DND-41 (cell line): ENCODE data around the gene FBXL14.

Source experiments
- ATAC-seq: fragments of 200-7000 bp; cut with Tn5 transposase; 3 replicates; pipeline ENCODE4 v1.9.1; 2021; ENCODE audit warnings: low read depth; ENCODE audit not compliant: insufficient read depth
- DNase-seq: peaks from one replicate; pipeline ENCODE4 v3.0.0-alpha.2; 2020
- H2AFZ ChIP-seq: 2 replicates; pipeline ENCODE4 v1.6.0; 2012; ENCODE audit warnings: low read depth, low read length
- H3K27ac ChIP-seq: 2 replicates; pipeline ENCODE4 v1.5.1; 2012; ENCODE audit warnings: low read length, inconsistent platforms
- H3K27me3 ChIP-seq: fragments of 200-600 bp; sonication (generic); 2 replicates; pipeline ENCODE4 v1.6.0; 2012; ENCODE audit warnings: low read length, mild to moderate bottlenecking, inconsistent platforms; ENCODE audit not compliant: insufficient read depth, poor library complexity
- H3K36me3 ChIP-seq: 2 replicates; pipeline ENCODE4 v1.5.1; 2012; ENCODE audit warnings: low read length, inconsistent platforms; ENCODE audit not compliant: insufficient read depth
- H3K4me1 ChIP-seq: 2 replicates; pipeline ENCODE4 v1.5.1; 2012; ENCODE audit warnings: mild to moderate bottlenecking, low read length; ENCODE audit not compliant: insufficient read depth
- H3K4me2 ChIP-seq: 2 replicates; pipeline ENCODE4 v1.6.0; 2012; ENCODE audit warnings: mild to moderate bottlenecking, moderate library complexity, low read length, inconsistent platforms; ENCODE audit not compliant: insufficient read depth
- H3K4me3 ChIP-seq, 2 experiments: fragments of 200-600 bp in 1 of 2; shearing (Covaris generic) in 1 of 2; 2 replicates each; pipeline ENCODE4 v1.5.1; 2012 to 2016; ENCODE audit warnings: inconsistent platforms in 2 of 2, low read length in 2 of 2, mild to moderate bottlenecking in 2 of 2, low read depth in 1 of 2, moderate library complexity in 1 of 2
- H3K79me2 ChIP-seq: 2 replicates; pipeline ENCODE4 v1.6.0; 2012; ENCODE audit warnings: low read length, inconsistent platforms; ENCODE audit not compliant: insufficient read depth
- H3K9ac ChIP-seq: 2 replicates; pipeline ENCODE4 v1.6.0; 2012; ENCODE audit warnings: low read depth, mild to moderate bottlenecking, inconsistent platforms, low read length, moderate library complexity
- H3K9me3 ChIP-seq: 2 replicates; pipeline ENCODE4 v1.5.1; 2012; ENCODE audit warnings: low read length, moderate library complexity, mild to moderate bottlenecking, inconsistent platforms; ENCODE audit not compliant: insufficient read depth, severe bottlenecking
- H4K20me1 ChIP-seq: 2 replicates; pipeline ENCODE4 v1.6.0; 2012; ENCODE audit warnings: low read length; ENCODE audit not compliant: insufficient read depth
- EZH2 ChIP-seq: IDR thresholded peaks from 3 replicates; pipeline ENCODE4 v1.6.1; 2012; ENCODE audit warnings: borderline replicate concordance, low read depth, mild to moderate bottlenecking, moderate library complexity, low read length, inconsistent platforms; ENCODE audit not compliant: severe bottlenecking
- TF ChIP-seq, protein P1 (sequence below): IDR thresholded peaks from 2 replicates; pipeline ENCODE4 v1.5.1; 2012; ENCODE audit warnings: borderline replicate concordance, low read length, moderate library complexity, mild to moderate bottlenecking; ENCODE audit not compliant: poor library complexity, severe bottlenecking; ENCODE audit errors: extremely low read depth

Gene FBXL14

DNA sequence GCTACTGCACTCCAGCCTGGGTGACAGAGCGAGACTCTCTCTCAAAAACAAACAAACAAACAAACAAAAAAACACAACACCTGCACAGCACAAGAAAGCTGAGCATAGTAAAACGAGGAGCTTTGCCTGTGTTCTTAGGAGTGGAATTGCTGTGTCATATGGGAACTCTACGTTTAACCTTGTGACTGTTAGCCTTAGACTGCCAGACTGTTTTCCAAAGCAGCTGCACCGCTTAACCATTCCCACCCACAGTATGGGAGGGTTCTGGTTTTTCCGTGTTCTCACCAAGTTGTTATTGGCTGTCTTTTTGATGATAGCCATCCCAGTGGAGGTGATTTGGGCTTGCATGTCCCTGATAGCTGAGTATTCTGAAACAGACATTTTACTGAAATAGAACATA, 43.8 kb upstream of the FBXL14 start:
- Histone ChIP-seq H4K20me1 (no peaks in the 10 kb centered on the region), H3K4me1 (no peaks in the 10 kb centered on the region), H2AFZ (no peak overlapping the region), H3K27ac (no peak overlapping the region), H3K79me2 (no peaks in the 10 kb centered on the region), H3K36me3 (no peaks in the 10 kb centered on the region), H3K9me3 (no peaks in the 10 kb centered on the region), H3K27me3 (peaks cover 16% of the 10 kb centered on the region), H3K4me2 (no peak overlapping the region), H3K4me3 (no peak overlapping the region), H3K9ac (no peak overlapping the region)
- no peak for DNase-seq
- ATAC-seq, result no peak
- no peak for TF ChIP-seq EZH2
- TF ChIP-seq, protein P1, sequence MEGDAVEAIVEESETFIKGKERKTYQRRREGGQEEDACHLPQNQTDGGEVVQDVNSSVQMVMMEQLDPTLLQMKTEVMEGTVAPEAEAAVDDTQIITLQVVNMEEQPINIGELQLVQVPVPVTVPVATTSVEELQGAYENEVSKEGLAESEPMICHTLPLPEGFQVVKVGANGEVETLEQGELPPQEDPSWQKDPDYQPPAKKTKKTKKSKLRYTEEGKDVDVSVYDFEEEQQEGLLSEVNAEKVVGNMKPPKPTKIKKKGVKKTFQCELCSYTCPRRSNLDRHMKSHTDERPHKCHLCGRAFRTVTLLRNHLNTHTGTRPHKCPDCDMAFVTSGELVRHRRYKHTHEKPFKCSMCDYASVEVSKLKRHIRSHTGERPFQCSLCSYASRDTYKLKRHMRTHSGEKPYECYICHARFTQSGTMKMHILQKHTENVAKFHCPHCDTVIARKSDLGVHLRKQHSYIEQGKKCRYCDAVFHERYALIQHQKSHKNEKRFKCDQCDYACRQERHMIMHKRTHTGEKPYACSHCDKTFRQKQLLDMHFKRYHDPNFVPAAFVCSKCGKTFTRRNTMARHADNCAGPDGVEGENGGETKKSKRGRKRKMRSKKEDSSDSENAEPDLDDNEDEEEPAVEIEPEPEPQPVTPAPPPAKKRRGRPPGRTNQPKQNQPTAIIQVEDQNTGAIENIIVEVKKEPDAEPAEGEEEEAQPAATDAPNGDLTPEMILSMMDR, result no peak

DNA sequence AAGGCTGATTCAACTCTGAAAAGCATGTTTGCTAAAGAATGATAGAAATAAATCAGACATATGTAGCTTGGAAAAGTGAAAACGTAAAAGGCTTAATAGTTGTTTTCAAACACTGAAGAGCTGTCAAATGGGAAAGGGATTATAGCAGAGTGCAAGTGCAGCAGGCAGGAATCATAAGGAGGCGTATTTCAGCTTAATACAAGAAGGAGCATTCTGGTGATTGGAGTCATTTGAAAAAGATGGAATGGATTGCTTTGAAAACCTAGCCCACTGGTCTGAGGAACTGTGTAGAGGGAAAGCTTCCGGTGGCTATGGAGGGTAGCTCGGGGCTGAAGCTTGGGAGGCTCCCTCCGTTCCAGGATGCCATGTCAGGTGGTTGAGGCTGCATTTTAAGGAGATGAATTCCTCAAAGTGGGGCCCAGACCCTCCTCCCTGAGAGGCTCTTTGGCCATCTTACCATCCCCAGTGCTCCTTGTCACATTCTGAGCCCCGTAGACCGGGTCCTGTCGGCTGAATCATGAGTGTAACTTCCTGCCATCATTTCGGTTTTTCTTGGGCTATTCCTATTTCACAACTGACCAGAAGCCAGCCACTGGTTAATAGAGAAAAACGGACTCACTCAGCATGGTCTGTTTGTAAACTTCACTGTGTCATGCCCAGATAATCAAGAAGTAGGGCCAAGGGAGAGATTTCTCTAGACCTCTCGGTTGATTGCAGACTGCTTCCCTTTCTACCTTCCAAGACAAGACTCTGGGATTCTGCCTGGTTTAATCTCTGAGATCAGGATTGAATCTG, 41.1 kb upstream of the FBXL14 start:
- no peaks in the 10 kb centered on the region for H3K79me2 ChIP-seq
- H3K27ac ChIP-seq, result no peak overlapping the region
- no peaks in the 10 kb centered on the region for H3K36me3 ChIP-seq
- peaks cover 43% of the 10 kb centered on the region for H3K27me3 ChIP-seq
- H3K9me3 ChIP-seq, result no peaks in the 10 kb centered on the region
- no peak overlapping the region for H3K9ac ChIP-seq
- ATAC-seq (no peak), DNase-seq (no peak)
- H3K4me3 ChIP-seq, result no peak overlapping the region
- H3K4me2 ChIP-seq, result no peak overlapping the region
- TF ChIP-seq EZH2, result no peak
- TF ChIP-seq, protein P1, result no peak
- no peak overlapping the region for H2AFZ ChIP-seq
- H3K4me1 ChIP-seq, result peaks cover 2% of the 10 kb centered on the region
- H4K20me1 ChIP-seq, result 0 out of 2 replicates have a peak, but pooled peaks cover 6% of the 10 kb centered on the region

DNA sequence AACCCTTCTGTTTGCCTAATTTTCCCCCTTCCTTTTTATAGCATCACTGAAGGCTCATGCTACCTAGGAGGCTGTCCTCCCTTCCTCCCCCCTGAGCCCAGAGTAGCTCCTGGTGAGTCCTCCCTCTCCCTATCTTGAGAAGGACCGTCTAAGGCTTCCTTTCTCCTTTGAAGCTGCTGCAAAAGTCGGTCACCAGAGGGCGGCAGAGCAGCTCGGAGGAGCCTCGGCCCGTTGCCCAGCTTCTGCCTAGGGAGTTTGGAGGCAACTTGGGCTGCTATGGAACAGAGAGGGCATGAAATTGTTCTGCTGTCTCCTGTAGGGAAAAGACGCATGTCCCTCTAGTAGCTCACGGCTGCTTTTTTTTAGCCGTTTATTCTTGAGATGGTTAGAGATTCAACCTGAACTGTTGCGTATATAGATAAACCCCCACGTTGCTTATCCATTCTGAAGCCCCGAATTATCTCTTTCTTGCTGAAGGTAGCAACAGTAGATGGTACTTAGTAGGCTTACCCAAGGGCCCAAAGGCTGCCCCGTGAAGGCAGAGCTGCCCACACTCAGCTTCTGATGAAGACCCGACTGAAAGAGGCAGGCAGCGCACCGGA, 40.3 kb upstream of the FBXL14 start:
- Histone ChIP-seq H3K27ac (no peak overlapping the region), H3K9ac (no peak overlapping the region), H3K4me1 (peaks cover 10% of the 10 kb centered on the region), H3K4me2 (no peak overlapping the region), H4K20me1 (0 out of 2 replicates have a peak, but pooled peaks cover 9% of the 10 kb centered on the region), H2AFZ (no peak overlapping the region), H3K9me3 (no peaks in the 10 kb centered on the region), H3K4me3 (no peak overlapping the region), H3K27me3 (peaks cover 51% of the 10 kb centered on the region), H3K36me3 (no peaks in the 10 kb centered on the region), H3K79me2 (no peaks in the 10 kb centered on the region)
- TF ChIP-seq, protein P1, result peak; percentile 90
- no peak for TF ChIP-seq EZH2
- ATAC-seq (peak; percentile 85), DNase-seq (peak; percentile 71)
